PC-9 (cell line): Measurements from ENCODE around the gene CDH24. TPM values are rescaled to one million over a fixed set of nuclear protein-coding genes. Genes with fewer than 3 reads are reported as not detected.
"Not testable (repeated sequence)": the region's sequence is repeated elsewhere in the genome, so short reads cannot be mapped to it uniquely, and the experiment has no call there.

ENCODE experiments used
- BruUV-seq: library from RNA; stranded (reverse); fragments of 400-500 nt; replicated peaks from 2 replicates; lab custom pipeline; 2021; lab: Mats Ljungman, UMichigan
- CTCF ChIA-PET: fragments of 300-600 bp; sonication (Branson Sonifier 250); formaldehyde crosslinking; loops from one replicate; lab custom pipeline; 2022; ENCODE audit warnings: antibody characterized with exemption; lab: Charles Lee
- POLR2A ChIA-PET: fragments of 300-600 bp; sonication (Branson Sonifier 250); formaldehyde crosslinking; loops from one replicate; lab custom pipeline; 2022; ENCODE audit warnings: antibody characterized with exemption; ENCODE audit not compliant: unreplicated experiment; lab: Charles Lee
- DNase-seq, 2 experiments: peaks; one replicate each; pipeline versions ENCODE4 v3.0.0 to v3.0.0-alpha.2; 2015 to 2022; ENCODE audit warnings: mixed read lengths in 1 of 2
- H2AFZ ChIP-seq: fragments of 200-600 bp; sonication (generic); 2 replicates; pipeline ENCODE4 v1.8.1; 2017; ENCODE audit warnings: antibody characterized with exemption
- H3F3A ChIP-seq: fragments of 200-600 bp; sonication (generic); 2 replicates; pipeline ENCODE4 v1.8.1; 2017; ENCODE audit warnings: antibody characterized with exemption, mild to moderate bottlenecking, low read depth; ENCODE audit not compliant: insufficient read depth
- H3K27ac ChIP-seq: fragments of 200-600 bp; sonication (generic); 2 replicates; pipeline ENCODE4 v1.6.1; 2016; ENCODE audit warnings: mixed run types
- H3K27me3 ChIP-seq: fragments of 200-600 bp; sonication (generic); 2 replicates; pipeline ENCODE4 v1.6.1; 2016; ENCODE audit warnings: low read depth, mixed run types; ENCODE audit not compliant: insufficient read depth
- H3K36me3 ChIP-seq: fragments of 200-600 bp; sonication (generic); 2 replicates; pipeline ENCODE4 v1.6.1; 2016; ENCODE audit warnings: low read depth, mixed run types
- H3K4me1 ChIP-seq: fragments of 200-600 bp; sonication (generic); replicated peaks from 2 replicates; pipeline ENCODE4 v1.6.1; 2016; ENCODE audit warnings: mixed run types; ENCODE audit not compliant: insufficient read depth
- H3K4me2 ChIP-seq: fragments of 200-600 bp; sonication (generic); 2 replicates; pipeline ENCODE4 v1.6.1; 2017; ENCODE audit warnings: mixed run types
- H3K4me3 ChIP-seq: fragments of 200-600 bp; sonication (generic); 2 replicates; pipeline ENCODE4 v1.6.1; 2016; ENCODE audit warnings: mixed run types
- H3K79me2 ChIP-seq: fragments of 200-600 bp; sonication (generic); 2 replicates; pipeline ENCODE4 v1.6.1; 2017; ENCODE audit warnings: low read depth, mixed run types
- H3K9me2 ChIP-seq: fragments of 200-600 bp; sonication (generic); 2 replicates; pipeline ENCODE4 v1.8.1; 2017; ENCODE audit warnings: mild to moderate bottlenecking; ENCODE audit not compliant: insufficient read depth
- H3K9me3 ChIP-seq: fragments of 200-600 bp; sonication (generic); 2 replicates; pipeline ENCODE4 v1.8.1; 2016; ENCODE audit warnings: low read depth; ENCODE audit not compliant: insufficient read depth
- H4K20me1 ChIP-seq: fragments of 200-600 bp; sonication (generic); 2 replicates; pipeline ENCODE4 v1.8.1; 2017; ENCODE audit not compliant: insufficient read depth
- CTCF ChIP-seq: fragments of 200-600 bp; sonication (generic); conservative IDR thresholded peaks from 2 replicates; pipeline ENCODE4 v1.6.1; 2017; ENCODE audit warnings: mixed run types, antibody characterized with exemption, mild to moderate bottlenecking, moderate library complexity
- EZH2 ChIP-seq: fragments of 200-600 bp; sonication (generic); IDR thresholded peaks from 2 replicates; pipeline ENCODE4 v1.8.0; 2017; ENCODE audit warnings: antibody characterized with exemption, low read depth
- intact Hi-C: fragments of 100-400 bp; cut with micrococcal nuclease; formaldehyde crosslinking; loops from one replicate; pipeline ENCODE4 v1.10.0; 2022; ENCODE audit not compliant: unreplicated experiment
- total RNA-seq: library from RNA; stranded (reverse); gene quantifications from 2 replicates; pipeline ENCODE4 v1.2.3, GENCODE V29; 2021

CDH24 gene
- total RNA-seq, 1 experiment from 2014 or later, result 16.4 TPM

GRCh38 chr14:23006544-23007419 is 50.5 kb downstream of the CDH24 start:
- Histone ChIP-seq H4K20me1 (no peaks in the 10 kb centered on the region), H3K4me2 (peak overlapping the region; percentile 93), H3K79me2 (no peaks in the 10 kb centered on the region; the same call in 1 of the 2 replicates), H3K4me1 (peaks cover 34% of the 10 kb centered on the region), H3K27me3 (no peaks in the 10 kb centered on the region), H3K9me3 (no peaks in the 10 kb centered on the region), H3K4me3 (peak overlapping the region; percentile 74), H3K36me3 (no peaks in the 10 kb centered on the region), H3K9me2 (no peaks in the 10 kb centered on the region), H3F3A (peaks cover 25% of the 10 kb centered on the region; the same call in 1 of the 2 replicates), H2AFZ (peak overlapping the region; percentile 93), H3K27ac (peak overlapping the region; percentile 74)
- intact Hi-C loops, result no loop called here
- DNase-seq, result peak; percentile 86 to 92
- ChIA-PET CTCF (interaction anchor here (0.6 to 1.6 kb wide), 7 partner anchors 12 to 294 kb away, joined by 3 to 21 read pairs (median 3); partner anchors contain the start of gene AJUBA), POLR2A (interaction anchor here (0.5 to 0.7 kb wide), 4 partner anchors 12 to 276 kb away, joined by 3 to 4 read pairs (median 3); partner anchors contain the start of gene PSMB5)
- TF ChIP-seq CTCF, result no peak
- TF ChIP-seq EZH2, result no peak
- TSS peak; percentile 5 for BruUV-seq

- Histone ChIP-seq H3K27ac (peak overlapping the region; percentile 74), H2AFZ (peak overlapping the region; percentile 93; the same call in 1 of the 2 replicates), H3K9me2 (no peaks in the 10 kb centered on the region), H3K79me2 (no peaks in the 10 kb centered on the region; the same call in 1 of the 2 replicates), H3K27me3 (no peaks in the 10 kb centered on the region), H3K4me1 (peaks cover 34% of the 10 kb centered on the region), H4K20me1 (no peaks in the 10 kb centered on the region), H3K36me3 (no peaks in the 10 kb centered on the region), H3K4me2 (peak overlapping the region; percentile 93), H3K9me3 (no peaks in the 10 kb centered on the region), H3K4me3 (peak overlapping the region; percentile 74), H3F3A (peaks cover 25% of the 10 kb centered on the region; the same call in 1 of the 2 replicates)
- no TSS peak for BruUV-seq
- ChIA-PET CTCF (interaction anchor here (0.6 to 1.0 kb wide), 3 partner anchors 50 to 293 kb away, joined by 3 read pairs; no protein-coding TSS in a partner anchor), POLR2A (interaction anchor here (0.6 kb wide), 3 partner anchors 11 to 294 kb away, joined by 3 to 5 read pairs (median 3); partner anchors contain the start of gene PSMB5)
- DNase-seq, result no peak
- intact Hi-C loops, result no loop called here
- TF ChIP-seq EZH2 (no peak), CTCF (no peak)
Measured at GRCh38 chr14:23006188-23006534, 51.2 kb downstream of the CDH24 start.

GRCh38 chr14:23005451-23006187 is 51.7 kb downstream of the CDH24 start:
- H3K79me2 ChIP-seq, result no peaks in the 10 kb centered on the region; the same call in 1 of the 2 replicates
- no TSS peak for BruUV-seq
- no peaks in the 10 kb centered on the region for H3K9me3 ChIP-seq
- no peaks in the 10 kb centered on the region for H3K36me3 ChIP-seq
- peak overlapping the region; percentile 93 for H3K4me2 ChIP-seq
- peaks cover 34% of the 10 kb centered on the region for H3K4me1 ChIP-seq
- H3K27me3 ChIP-seq, result no peaks in the 10 kb centered on the region
- H3K27ac ChIP-seq, result peak overlapping the region; percentile 74
- POLR2A ChIA-PET, result interaction anchor here (0.6 kb wide), 2 partner anchors 29 to 295 kb away, joined by 3 to 5 read pairs; partner anchors contain the start of gene PSMB5
- intact Hi-C loops, result no loop called here
- CTCF ChIA-PET, result interaction anchor here (0.6 kb wide), 1 partner anchor 293 kb away, joined by 3 read pairs; no protein-coding TSS in a partner anchor
- no peak for TF ChIP-seq CTCF
- no peak for TF ChIP-seq EZH2
- no peaks in the 10 kb centered on the region for H4K20me1 ChIP-seq
- peak overlapping the region; percentile 93; the same call in 1 of the 2 replicates for H2AFZ ChIP-seq
- H3F3A ChIP-seq, result peaks cover 25% of the 10 kb centered on the region; the same call in 1 of the 2 replicates
- peak overlapping the region; percentile 74 for H3K4me3 ChIP-seq
- no peaks in the 10 kb centered on the region for H3K9me2 ChIP-seq
- no peak for DNase-seq

- CTCF ChIA-PET, intact Hi-C loops, H3K79me2 ChIP-seq, H3K36me3 ChIP-seq, H3K9me3 ChIP-seq, DNase-seq, H3K27me3 ChIP-seq, H2AFZ ChIP-seq, H3K27ac ChIP-seq, H3K9me2 ChIP-seq, H3K4me3 ChIP-seq, POLR2A ChIA-PET, BruUV-seq, H3K4me2 ChIP-seq, H4K20me1 ChIP-seq: not testable (repeated sequence)
- Histone ChIP-seq H3K4me1 (peaks cover 30% of the 10 kb centered on the region), H3F3A (peaks cover 17% of the 10 kb centered on the region; the same call in 1 of the 2 replicates)
Measured at GRCh38 chr14:23004274-23004673, 53.0 kb downstream of the CDH24 start.
